Ovary (tissue), 9 donors: ENCODE data around the gene GLG1. TPM values are rescaled to one million over a fixed set of nuclear protein-coding genes. Genes with fewer than 3 reads are reported as not detected.

Source experiments
- DNase-seq, 5 donors: peaks; one replicate each; pipeline ENCODE4 v3.0.0-alpha.2; 2019 to 2020
- H3K27ac ChIP-seq, 2 donors: fragments of 200-600 bp; one replicate each; pipeline versions ENCODE4 v1.5.1 to v1.8.0; 2019 to 2022
- H3K27me3 ChIP-seq: fragments of 200-600 bp; one replicate; pipeline ENCODE4 v1.8.0; 2022
- H3K36me3 ChIP-seq: fragments of 200-600 bp; sonication (generic); one replicate; pipeline ENCODE4 v1.5.1; 2019
- H3K4me1 ChIP-seq: one replicate; pipeline ENCODE4 v1.8.1; 2013; ENCODE audit warnings: mild to moderate bottlenecking, moderate library complexity; ENCODE audit not compliant: insufficient read depth
- H3K4me3 ChIP-seq: fragments of 200-600 bp; sonication (generic); one replicate; pipeline ENCODE4 v1.5.1; 2017
- H3K9me3 ChIP-seq, 2 donors: fragments of 200-600 bp in 1 of 2; sonication (generic) in 1 of 2; one replicate each; pipeline versions ENCODE4 v1.5.1 to v1.8.1; 2013 to 2019; ENCODE audit warnings: mild to moderate bottlenecking in 1 of 2, moderate library complexity in 1 of 2
- EP300 ChIP-seq: sonication (generic); formaldehyde crosslinking; IDR thresholded peaks from one replicate; pipeline ENCODE4 v1.6.1; 2017; ENCODE audit warnings: antibody characterized with exemption
- POLR2A ChIP-seq: fragments of 450-650 bp; IDR thresholded peaks from one replicate; pipeline ENCODE4 v1.6.1; 2017; ENCODE audit warnings: antibody characterized with exemption, mild to moderate bottlenecking, moderate library complexity
- WGBS, 3 donors: extraction: QIAGEN DNeasy Blood & Tissue Kit in 1 of 3; methylation state at CpG; one replicate each; pipeline versions ENCODE4 v1.1.5 to v1.1.7; 2013 to 2017; 5-methylcytosine and 5-hydroxymethylcytosine counted together
- intact Hi-C, 4 donors: fragments of 100-400 bp; cut with DNase I; formaldehyde crosslinking; loops; one replicate each; pipeline versions ENCODE4 v1.11.0 to v1.15.1; 2022 to 2023
- polyA plus RNA-seq, 2 donors: library from polyadenylated mRNA; stranded (reverse); fragments of 200-250 nt in 1 of 2; fragments of 350-450 nt in 1 of 2; fragmentation: Illumina TruSeq in 1 of 2; extraction: RNeasy Lipid Tissue Mini Kit (QIAGEN cat#74804) in 1 of 2; gene quantifications; one replicate each; pipeline ENCODE4 v1.2.3, GENCODE V29; 2013 to 2014
- total RNA-seq, 7 donors: library from RNA; depleted of rRNA in 2 of 7; stranded (reverse); fragments of >200 nt in 2 of 7; fragmentation: NEBNext Ultra II Directional in 3 of 7; extraction: Animal tissue kit (Norgen Biotek cat#: 25700) in 3 of 7; gene quantifications; one replicate each; pipeline versions ENCODE4 v1.1.0 to v1.2.4, GENCODE V29; 2016 to 2023
- TF ChIP-seq, protein P1 (sequence below), 3 donors: fragments of 450-650 bp in 2 of 3; fragments of 200-600 bp in 1 of 3; IDR thresholded peaks; one replicate each; pipeline versions ENCODE4 v1.5.1 to v1.8.0; 2016 to 2022; ENCODE audit warnings: antibody characterized with exemption in 3 of 3, mild to moderate bottlenecking in 1 of 3
- donor health status: DM: no; HTN: no; CAD: no; lungs with moderate emphysema.
- donor health status: DM: no; HTN: no; CAD: no.
- donor health status: Bipolar disorder and iron deficiency.
- donor health status: DM: yes; HTN: yes; CAD: no.
- donor health status: DM: no; HTN: no; CAD: no.
- donor health status: DM: yes; HTN: yes; CAD: no.

Gene GLG1
- total and polyA plus RNA-seq, 9 donors: 88.9 to 171 (median 154) TPM

DNA sequence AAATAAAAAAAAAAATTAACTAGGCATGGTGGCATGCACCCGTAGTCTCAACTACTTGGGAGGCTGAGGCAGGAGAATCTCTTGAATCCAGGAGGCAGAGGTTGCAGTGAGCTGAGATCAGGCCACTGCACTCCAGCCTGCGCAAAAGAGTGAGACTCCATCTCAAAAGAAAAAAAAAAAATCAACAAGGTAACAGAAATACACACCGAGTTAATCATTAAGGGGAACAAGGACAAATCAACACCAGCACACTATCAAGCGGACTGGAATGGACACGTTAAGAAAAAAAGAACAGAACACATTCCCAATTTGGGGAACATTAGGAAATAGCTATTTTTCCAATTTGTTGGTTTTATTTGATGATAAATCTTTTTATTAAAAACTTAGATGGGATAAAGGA is 28.4 kb upstream of the GLG1 start:
- no peaks in the 10 kb centered on the region for H3K9me3 ChIP-seq
- intact Hi-C loops: loop anchor here in 1 of 4 donors (10.0 kb wide), 1 partner anchor 71 kb away; no protein-coding TSS in a partner anchor
- no peaks in the 10 kb centered on the region for H3K27me3 ChIP-seq
- whole genome bisulfite sequencing, 3 donors: 75 to 87% (median 84%) methylated on average over 5 of the region's 5 CpGs
- DNase-seq: no peak
- no peaks in the 10 kb centered on the region for H3K4me1 ChIP-seq
- TF ChIP-seq, protein P1, sequence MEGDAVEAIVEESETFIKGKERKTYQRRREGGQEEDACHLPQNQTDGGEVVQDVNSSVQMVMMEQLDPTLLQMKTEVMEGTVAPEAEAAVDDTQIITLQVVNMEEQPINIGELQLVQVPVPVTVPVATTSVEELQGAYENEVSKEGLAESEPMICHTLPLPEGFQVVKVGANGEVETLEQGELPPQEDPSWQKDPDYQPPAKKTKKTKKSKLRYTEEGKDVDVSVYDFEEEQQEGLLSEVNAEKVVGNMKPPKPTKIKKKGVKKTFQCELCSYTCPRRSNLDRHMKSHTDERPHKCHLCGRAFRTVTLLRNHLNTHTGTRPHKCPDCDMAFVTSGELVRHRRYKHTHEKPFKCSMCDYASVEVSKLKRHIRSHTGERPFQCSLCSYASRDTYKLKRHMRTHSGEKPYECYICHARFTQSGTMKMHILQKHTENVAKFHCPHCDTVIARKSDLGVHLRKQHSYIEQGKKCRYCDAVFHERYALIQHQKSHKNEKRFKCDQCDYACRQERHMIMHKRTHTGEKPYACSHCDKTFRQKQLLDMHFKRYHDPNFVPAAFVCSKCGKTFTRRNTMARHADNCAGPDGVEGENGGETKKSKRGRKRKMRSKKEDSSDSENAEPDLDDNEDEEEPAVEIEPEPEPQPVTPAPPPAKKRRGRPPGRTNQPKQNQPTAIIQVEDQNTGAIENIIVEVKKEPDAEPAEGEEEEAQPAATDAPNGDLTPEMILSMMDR (IDR thresholded peaks at IDR 0.05): no peak
- TF ChIP-seq POLR2A (no peak), EP300 (no peak)
- H3K36me3 ChIP-seq: no peaks in the 10 kb centered on the region
- no peak overlapping the region for H3K27ac ChIP-seq
- no peak overlapping the region for H3K4me3 ChIP-seq

DNA sequence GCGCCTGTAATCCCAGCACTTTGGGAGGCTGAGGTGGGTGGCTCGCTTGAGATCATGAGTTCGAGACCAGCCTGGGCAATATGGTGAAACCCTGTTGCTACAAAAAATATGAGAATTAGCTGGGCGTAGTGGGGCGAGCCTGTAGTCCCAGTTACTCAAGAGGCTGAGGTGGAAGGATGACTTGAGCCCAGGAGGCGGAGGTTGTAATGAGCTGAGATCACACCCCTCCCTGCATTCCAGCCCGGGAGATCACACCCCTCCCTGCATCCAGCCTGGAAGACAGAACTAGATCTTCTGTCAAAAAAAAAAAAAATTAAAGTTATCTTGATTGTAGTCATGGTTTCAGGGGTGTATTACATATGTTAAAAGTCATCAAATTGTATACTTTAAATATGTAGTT is 26.8 kb upstream of the GLG1 start:
- DNase-seq: no peak
- no peaks in the 10 kb centered on the region for H3K36me3 ChIP-seq
- TF ChIP-seq POLR2A: no peak
- no peak for TF ChIP-seq EP300
- TF ChIP-seq, protein P1 (IDR thresholded peaks at IDR 0.05): no peak
- H3K4me1 ChIP-seq: no peaks in the 10 kb centered on the region
- intact Hi-C loops: loop anchor here in 1 of 4 donors (10.0 kb wide), 1 partner anchor 69 kb away; no protein-coding TSS in a partner anchor
- H3K4me3 ChIP-seq: no peak overlapping the region
- no peak overlapping the region for H3K27ac ChIP-seq
- 77 to 92% (median 82%) methylated on average over 7 of the region's 7 CpGs for WGBS, 3 donors
- H3K9me3 ChIP-seq: no peaks in the 10 kb centered on the region
- H3K27me3 ChIP-seq: no peaks in the 10 kb centered on the region

DNA sequence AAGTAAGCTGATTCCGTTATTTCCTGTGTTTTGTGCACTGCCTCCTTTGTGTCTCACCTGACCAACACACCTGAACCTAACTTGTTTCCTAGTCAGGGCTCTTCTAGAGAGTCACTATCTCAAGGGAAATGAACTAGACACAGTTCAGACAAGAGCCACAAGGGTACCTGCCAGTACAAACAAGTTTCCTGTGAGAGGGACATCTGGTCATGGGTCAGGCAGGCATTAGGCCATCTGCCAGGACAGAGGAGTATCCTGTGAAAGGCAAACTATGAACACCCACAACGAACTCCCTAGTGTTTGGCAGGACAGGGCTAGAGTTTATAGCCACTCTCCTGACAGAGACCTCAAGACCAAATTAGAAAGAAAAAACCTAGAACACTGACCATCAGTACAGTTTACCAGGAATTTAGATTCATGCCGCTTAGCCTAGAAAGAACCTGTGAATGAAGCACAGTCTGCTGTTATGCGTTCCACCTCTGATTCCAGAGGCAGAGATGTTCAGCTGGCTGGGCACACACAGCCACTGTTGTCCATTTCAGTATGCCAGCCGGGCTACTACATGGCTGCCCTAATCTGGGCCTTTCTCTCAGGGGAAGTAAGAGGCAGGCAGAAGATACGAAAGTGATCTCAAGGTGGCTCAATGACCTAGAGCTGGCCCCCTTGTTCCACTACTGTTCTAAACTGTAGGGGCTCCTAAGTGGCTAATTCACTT is 20.7 kb upstream of the GLG1 start:
- H3K36me3 ChIP-seq: no peaks in the 10 kb centered on the region
- DNase-seq: peak in 3 of 5 donors; percentile 32 to 46 (median 34)
- intact Hi-C loops: loop anchor here in 1 of 4 donors (10.0 kb wide), 1 partner anchor 153 kb away; no protein-coding TSS in a partner anchor
- H3K27ac ChIP-seq: no peak overlapping the region
- 37 to 43% (median 38%) methylated on average over 6 of the region's 6 CpGs for WGBS, 3 donors
- H3K27me3 ChIP-seq: no peaks in the 10 kb centered on the region
- H3K4me1 ChIP-seq: peaks cover 7% of the 10 kb centered on the region
- H3K4me3 ChIP-seq: no peak overlapping the region
- no peaks in the 10 kb centered on the region for H3K9me3 ChIP-seq
- TF ChIP-seq POLR2A (no peak), EP300 (no peak)
- TF ChIP-seq, protein P1 (IDR thresholded peaks at IDR 0.05): no peak

DNA sequence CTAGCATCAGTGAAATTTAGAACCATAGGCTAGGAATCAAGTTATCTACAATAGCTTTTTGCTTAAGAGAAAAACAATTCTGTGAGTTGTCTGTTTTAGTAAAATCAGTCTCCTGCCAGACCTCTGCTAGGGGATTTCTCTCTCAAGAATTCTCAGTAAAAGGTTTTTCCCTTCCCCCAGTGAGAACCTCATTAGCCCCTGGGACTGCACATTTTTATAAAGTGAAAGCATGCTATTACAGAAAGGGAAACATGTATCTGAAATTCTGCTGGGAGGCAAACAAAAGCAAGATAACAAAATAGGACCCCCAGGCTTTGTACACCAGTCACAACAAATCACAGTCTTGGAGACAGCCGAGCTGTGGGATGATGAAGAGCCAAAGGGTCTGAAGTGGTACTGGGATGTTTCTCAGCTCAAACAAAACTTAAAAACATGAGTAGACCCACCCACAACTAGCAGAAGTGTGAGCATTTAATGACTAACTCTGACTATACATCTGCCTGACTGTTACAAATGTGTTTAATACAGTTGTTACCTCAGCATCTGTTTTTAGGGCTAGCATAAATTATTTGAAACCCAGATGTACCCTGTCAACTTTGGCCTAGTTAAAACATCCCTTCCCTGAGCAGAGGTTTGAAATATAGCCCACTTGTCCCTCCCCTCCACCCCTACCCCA is 20.0 kb upstream of the GLG1 start:
- no peaks in the 10 kb centered on the region for H3K36me3 ChIP-seq
- H3K9me3 ChIP-seq: no peaks in the 10 kb centered on the region
- no peaks in the 10 kb centered on the region for H3K27me3 ChIP-seq
- WGBS, 3 donors: 0 to 21% (median 4%) methylated on average over 1 of the region's 1 CpG
- no peak overlapping the region for H3K27ac ChIP-seq
- DNase-seq: no peak
- intact Hi-C loops: loop anchor here in 1 of 4 donors (10.0 kb wide), 1 partner anchor 152 kb away; no protein-coding TSS in a partner anchor
- TF ChIP-seq, protein P1 (IDR thresholded peaks at IDR 0.05): no peak
- TF ChIP-seq POLR2A (no peak), EP300 (no peak)
- no peak overlapping the region for H3K4me3 ChIP-seq
- H3K4me1 ChIP-seq: peaks cover 7% of the 10 kb centered on the region
